ENCODE data around the gene SH3BGR.

DNA sequence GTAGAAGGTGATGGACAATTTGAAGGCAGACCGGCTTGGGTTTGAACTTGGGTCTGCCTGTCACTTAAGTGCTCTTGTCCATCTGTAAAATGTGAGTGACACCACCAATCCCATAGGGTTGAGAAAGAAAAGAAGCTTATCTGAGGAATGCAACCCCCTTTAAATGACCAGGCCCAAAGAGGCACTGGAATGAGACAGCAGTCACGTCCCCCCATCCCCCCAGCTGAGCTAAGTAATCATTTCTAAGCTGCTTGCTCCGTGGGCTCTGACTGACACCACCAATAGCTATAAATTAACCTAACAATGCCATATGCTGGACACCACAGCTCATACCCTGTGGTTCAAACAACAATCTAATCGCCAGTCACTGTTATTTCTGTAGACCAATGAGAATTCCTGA, 21.3 kb upstream of the SH3BGR start:
- TF ChIP-seq, protein P1, sequence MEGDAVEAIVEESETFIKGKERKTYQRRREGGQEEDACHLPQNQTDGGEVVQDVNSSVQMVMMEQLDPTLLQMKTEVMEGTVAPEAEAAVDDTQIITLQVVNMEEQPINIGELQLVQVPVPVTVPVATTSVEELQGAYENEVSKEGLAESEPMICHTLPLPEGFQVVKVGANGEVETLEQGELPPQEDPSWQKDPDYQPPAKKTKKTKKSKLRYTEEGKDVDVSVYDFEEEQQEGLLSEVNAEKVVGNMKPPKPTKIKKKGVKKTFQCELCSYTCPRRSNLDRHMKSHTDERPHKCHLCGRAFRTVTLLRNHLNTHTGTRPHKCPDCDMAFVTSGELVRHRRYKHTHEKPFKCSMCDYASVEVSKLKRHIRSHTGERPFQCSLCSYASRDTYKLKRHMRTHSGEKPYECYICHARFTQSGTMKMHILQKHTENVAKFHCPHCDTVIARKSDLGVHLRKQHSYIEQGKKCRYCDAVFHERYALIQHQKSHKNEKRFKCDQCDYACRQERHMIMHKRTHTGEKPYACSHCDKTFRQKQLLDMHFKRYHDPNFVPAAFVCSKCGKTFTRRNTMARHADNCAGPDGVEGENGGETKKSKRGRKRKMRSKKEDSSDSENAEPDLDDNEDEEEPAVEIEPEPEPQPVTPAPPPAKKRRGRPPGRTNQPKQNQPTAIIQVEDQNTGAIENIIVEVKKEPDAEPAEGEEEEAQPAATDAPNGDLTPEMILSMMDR (conservative IDR thresholded peaks at IDR 0.05; ENCODE audit: low read depth, low read length): no peak
- TF ChIP-seq POLR2A (IDR thresholded peaks at IDR 0.05; ENCODE audit: low read depth, low read length) (no peak), CHD1 (IDR thresholded peaks at IDR 0.05; ENCODE audit: low read depth, low read length) (no peak), BHLHE40 (IDR thresholded peaks at IDR 0.05; ENCODE audit: low read depth, low read length) (no peak), RFX5 (IDR thresholded peaks at IDR 0.05; ENCODE audit: low read depth, low read length) (no peak), FOS (IDR thresholded peaks at IDR 0.05; ENCODE audit: low read depth, low read length) (no peak), MXI1 (IDR thresholded peaks at IDR 0.05; ENCODE audit: borderline replicate concordance, low read depth, low read length) (no peak), RAD21 (IDR thresholded peaks at IDR 0.05; ENCODE audit: low read length) (no peak), MAFK (IDR thresholded peaks at IDR 0.05; ENCODE audit: low read depth, low read length) (no peak)

Data from IMR-90 (cell line).